ENCODE measurements around the gene HSD17B11. TPM values are rescaled to one million over a fixed set of nuclear protein-coding genes. Genes with fewer than 3 reads are reported as not detected.

HSD17B11 gene
- total RNA-seq, 4 donors from 2014 or later = 4.2 to 41.8 (median 13.7) TPM

GRCh38 chr4:87377816-87378215, 13.2 kb downstream of the HSD17B11 start:
- H3K4me3 ChIP-seq = no peak overlapping the region
- TF ChIP-seq POLR2A (IDR thresholded peaks at IDR 0.05) = no peak
- TF ChIP-seq CTCF (IDR thresholded peaks at IDR 0.05) = no peak
- WGBS, 2 donors = 73 to 88% methylated on average over 2 of the region's 2 CpGs
- peaks cover 0 to 23% (median 10%) of the 10 kb centered on the region in 3 donors for H3K4me1 ChIP-seq
- DNase-seq = no peak
- H3K27me3 ChIP-seq = no peaks in the 10 kb centered on the region
- no peak overlapping the region for H3K27ac ChIP-seq
- peaks cover 0 to 52% (median 4%) of the 10 kb centered on the region in 3 donors for H3K36me3 ChIP-seq
- H3K9me3 ChIP-seq = no peaks in the 10 kb centered on the region
- intact Hi-C loops (cut with DNase I) = loop anchor here (5.0 kb wide), 1 partner anchor 84 kb away; no protein-coding TSS in a partner anchor

DNA sequence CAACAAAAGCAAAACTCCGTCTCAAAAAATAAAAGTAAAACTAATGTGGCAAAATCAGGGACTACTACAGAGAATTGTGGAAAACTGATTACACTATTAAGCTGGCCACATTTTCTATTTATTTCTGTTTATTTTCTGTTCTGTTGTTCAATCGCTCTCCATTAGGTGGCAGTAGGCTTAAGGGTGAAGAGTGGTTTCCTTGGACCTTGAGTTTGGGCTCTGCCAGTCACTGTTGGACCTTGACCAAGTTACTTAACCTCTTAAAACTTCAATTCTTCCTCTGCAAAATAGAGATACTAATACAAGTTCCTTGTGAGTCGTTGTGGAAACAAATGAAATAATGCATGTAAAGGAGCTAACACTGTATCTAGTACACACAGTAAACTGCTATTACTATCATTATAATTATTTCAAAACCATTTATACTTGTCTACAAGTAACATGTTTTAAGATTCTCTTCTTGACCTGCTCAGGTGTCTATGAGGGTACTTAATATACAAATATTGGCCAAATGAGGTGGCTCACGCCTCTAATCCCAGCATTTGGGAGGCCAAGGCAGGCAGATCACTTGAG, 15.2 kb downstream of the HSD17B11 start:
- TF ChIP-seq CTCF (IDR thresholded peaks at IDR 0.05) (peak; percentile 24 to 77 (median 69)), POLR2A (IDR thresholded peaks at IDR 0.05) (no peak)
- H3K36me3 ChIP-seq = peaks cover 3 to 58% (median 6%) of the 10 kb centered on the region in 3 donors
- no peak for DNase-seq
- H3K4me3 ChIP-seq = no peak overlapping the region
- no peaks in the 10 kb centered on the region for H3K9me3 ChIP-seq
- intact Hi-C loops (cut with DNase I) = loop anchor here (5.0 kb wide), 1 partner anchor 86 kb away; no protein-coding TSS in a partner anchor
- H3K27me3 ChIP-seq = no peaks in the 10 kb centered on the region
- WGBS, 2 donors = 30 to 50% methylated on average over 3 to 4 of the region's 4 CpGs
- peak overlapping the region in 2 of 4 donors; percentile 45 to 48 for H3K27ac ChIP-seq
- H3K4me1 ChIP-seq = peaks cover 0 to 23% (median 10%) of the 10 kb centered on the region in 3 donors

DNA sequence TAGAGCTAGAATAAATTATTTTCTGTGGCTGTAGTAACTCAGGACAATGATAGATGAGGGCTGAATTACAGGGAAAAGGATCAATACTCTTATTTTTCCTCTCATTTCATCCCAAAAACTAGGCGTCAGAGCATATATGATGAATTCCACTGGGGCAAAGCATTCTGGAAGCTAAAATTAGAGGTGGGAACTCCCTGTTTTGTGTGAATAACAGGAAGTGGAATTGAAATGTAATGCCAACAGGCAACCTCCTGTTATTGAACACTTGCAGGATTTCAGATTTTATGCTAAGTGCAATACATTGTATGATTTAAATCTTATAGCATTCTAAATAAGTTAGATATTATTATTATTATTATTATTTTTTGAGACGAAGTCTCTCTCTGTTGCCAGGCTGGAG, 20.9 kb downstream of the HSD17B11 start:
- Histone ChIP-seq H3K27ac (no peak overlapping the region), H3K27me3 (no peaks in the 10 kb centered on the region), H3K36me3 (peaks cover 3 to 82% (median 6%) of the 10 kb centered on the region in 3 donors), H3K4me3 (no peak overlapping the region), H3K4me1 (peaks cover 0 to 5% (median 1%) of the 10 kb centered on the region in 3 donors), H3K9me3 (no peaks in the 10 kb centered on the region)
- no peak for TF ChIP-seq POLR2A (IDR thresholded peaks at IDR 0.05)
- TF ChIP-seq CTCF (IDR thresholded peaks at IDR 0.05) = no peak
- DNase-seq = no peak
- intact Hi-C loops (cut with DNase I) = no loop called here
- WGBS, 2 donors = 78 to 85% methylated on average over 2 of the region's 2 CpGs

GRCh38 chr4:87366521-87367162, 24.3 kb downstream of the HSD17B11 start:
- intact Hi-C loops (cut with DNase I) = no loop called here
- H3K27me3 ChIP-seq = no peaks in the 10 kb centered on the region
- 65 to 94% methylated on average over 2 of the region's 2 CpGs for WGBS, 2 donors
- H3K36me3 ChIP-seq = peaks cover under 1 to 87% (median 6%) of the 10 kb centered on the region in 3 donors
- no peaks in the 10 kb centered on the region for H3K9me3 ChIP-seq
- no peak for TF ChIP-seq CTCF (IDR thresholded peaks at IDR 0.05)
- TF ChIP-seq POLR2A (IDR thresholded peaks at IDR 0.05) = no peak
- H3K4me3 ChIP-seq = no peak overlapping the region
- no peaks in the 10 kb centered on the region for H3K4me1 ChIP-seq
- no peak for DNase-seq
- no peak overlapping the region for H3K27ac ChIP-seq

GRCh38 chr4:87365348-87365747, 25.6 kb downstream of the HSD17B11 start:
- intact Hi-C loops (cut with DNase I) = no loop called here
- DNase-seq = no peak
- no peak overlapping the region for H3K27ac ChIP-seq
- no peaks in the 10 kb centered on the region for H3K27me3 ChIP-seq
- no peak for TF ChIP-seq CTCF (IDR thresholded peaks at IDR 0.05)
- no peak for TF ChIP-seq POLR2A (IDR thresholded peaks at IDR 0.05)
- WGBS, 2 donors = 57 to 75% methylated on average over 1 of the region's 1 CpG
- no peak overlapping the region for H3K4me3 ChIP-seq
- H3K9me3 ChIP-seq = no peaks in the 10 kb centered on the region
- H3K36me3 ChIP-seq = peaks cover 0 to 91% (median 6%) of the 10 kb centered on the region in 3 donors
- no peaks in the 10 kb centered on the region for H3K4me1 ChIP-seq

Data from esophagus squamous epithelium (tissue), 5 donors.